H1 (cell line): ENCODE data around the gene BBX. TPM values are rescaled to one million over a fixed set of nuclear protein-coding genes. Genes with fewer than 3 reads are reported as not detected.

Experiments
- CBX8 ChIP-seq: fragments of 300-800, 300-1000 bp; sonication (generic); IDR thresholded peaks from 2 replicates; pipeline ENCODE4 v1.7.1; 2016; ENCODE audit warnings: low read depth, low read length, borderline replicate concordance
- CTCF ChIP-seq, 3 experiments: IDR thresholded peaks; 1 replicate in 2 of 3; 2 replicates in 1 of 3; pipeline versions ENCODE4 v1.5.1 to v1.6.1; 2011; ENCODE audit warnings: low read length in 3 of 3, mild to moderate bottlenecking in 3 of 3, inconsistent platforms in 2 of 3, low read depth in 1 of 3, moderate library complexity in 1 of 3; ENCODE audit not compliant: insufficient read depth in 1 of 3; ENCODE audit errors: control extremely low read depth in 1 of 3
- GABPA ChIP-seq: IDR thresholded peaks from 2 replicates; pipeline ENCODE4 v1.6.1; 2011; ENCODE audit warnings: mild to moderate bottlenecking, low read length, moderate library complexity, borderline replicate concordance; ENCODE audit not compliant: insufficient read depth
- polyA plus RNA-seq, 7 experiments: library from polyadenylated mRNA; depleted of rRNA in 3 of 7; stranded (reverse) in 5 of 7; unstranded in 2 of 7; fragments of >200 nt in 5 of 7; fragments of 200-250 nt in 2 of 7; gene quantifications; 1 replicate in 5 of 7; 2 replicates in 1 of 7; 4 replicates in 1 of 7; pipeline versions ENCODE4 v1.2.1 to v1.2.3, GENCODE V29; 2011 to 2013; ENCODE audit warnings: missing spikeins in 2 of 7, mixed read lengths in 2 of 7
- total RNA-seq: library from RNA; stranded (reverse); fragmentation: NEBNext Ultra II Directional; extraction: Animal tissue kit (Norgen Biotek cat#: 25700); gene quantifications from 2 replicates; pipeline ENCODE4 v1.2.1, GENCODE V29; 2021

BBX gene
- total and polyA plus RNA-seq, 2 of the 8 experiments (the other 6 are each of a cell fraction or from before 2014, with no cell fraction given) = 11.0 to 42.5 TPM

- TF ChIP-seq CBX8 = no peak
- TF ChIP-seq GABPA = no peak
- TF ChIP-seq CTCF (IDR thresholded peaks at IDR 0.05; ENCODE audit: control extremely low read depth in 1 of 3, insufficient read depth in 1 of 3, low read depth in 1 of 3, low read length in 3 of 3) = no peak
These were observed 66.7 kb downstream of the BBX start (continued) for GRCh38 chr3:107589454-107589853.
